Activated CD4-positive, alpha-beta T cell treated with anti-CD3 and anti-CD28 coated beads, Interleukin-10, Interleukin-2, amounts not matched to agents 100 ng/mL and 50 ng/mL, durations not matched to agents 16 hours and 8 hours (primary cell): ENCODE data around the gene AURKAIP1.

ENCODE experiments used
- DNase-seq: peaks from one replicate; pipeline ENCODE4 v3.0.0-alpha.2; 2020

AURKAIP1 gene

DNA sequence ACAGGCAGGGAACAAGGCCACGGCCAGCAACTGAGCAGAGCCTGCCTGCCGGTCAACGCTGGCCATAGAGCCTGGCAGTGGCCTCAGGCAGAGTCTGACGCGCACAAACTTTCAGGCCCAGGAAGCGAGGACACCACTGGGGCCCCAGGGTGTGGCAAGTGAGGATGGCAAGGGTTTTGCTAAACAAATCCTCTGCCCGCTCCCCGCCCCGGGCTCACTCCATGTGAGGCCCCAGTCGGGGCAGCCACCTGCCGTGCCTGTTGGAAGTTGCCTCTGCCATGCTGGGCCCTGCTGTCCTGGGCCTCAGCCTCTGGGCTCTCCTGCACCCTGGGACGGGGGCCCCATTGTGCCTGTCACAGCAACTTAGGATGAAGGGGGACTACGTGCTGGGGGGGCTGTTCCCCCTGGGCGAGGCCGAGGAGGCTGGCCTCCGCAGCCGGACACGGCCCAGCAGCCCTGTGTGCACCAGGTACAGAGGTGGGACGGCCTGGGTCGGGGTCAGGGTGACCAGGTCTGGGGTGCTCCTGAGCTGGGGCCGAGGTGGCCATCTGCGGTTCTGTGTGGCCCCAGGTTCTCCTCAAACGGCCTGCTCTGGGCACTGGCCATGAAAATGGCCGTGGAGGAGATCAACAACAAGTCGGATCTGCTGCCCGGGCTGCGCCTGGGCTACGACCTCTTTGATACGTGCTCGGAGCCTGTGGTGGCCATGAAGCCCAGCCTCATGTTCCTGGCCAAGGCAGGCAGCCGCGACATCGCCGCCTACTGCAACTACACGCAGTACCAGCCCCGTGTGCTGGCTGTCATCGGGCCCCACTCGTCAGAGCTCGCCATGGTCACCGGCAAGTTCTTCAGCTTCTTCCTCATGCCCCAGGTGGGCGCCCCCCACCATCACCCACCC lies 43.7 kb downstream of the AURKAIP1 start, which contains the start of gene TAS1R3:
Gene TAS1R3, plus strand, starts transcription at position 213 of the 898 bp plus-strand sequence. Its CDS starts 66 bp downstream, at position 279.
- no peak for DNase-seq

DNA sequence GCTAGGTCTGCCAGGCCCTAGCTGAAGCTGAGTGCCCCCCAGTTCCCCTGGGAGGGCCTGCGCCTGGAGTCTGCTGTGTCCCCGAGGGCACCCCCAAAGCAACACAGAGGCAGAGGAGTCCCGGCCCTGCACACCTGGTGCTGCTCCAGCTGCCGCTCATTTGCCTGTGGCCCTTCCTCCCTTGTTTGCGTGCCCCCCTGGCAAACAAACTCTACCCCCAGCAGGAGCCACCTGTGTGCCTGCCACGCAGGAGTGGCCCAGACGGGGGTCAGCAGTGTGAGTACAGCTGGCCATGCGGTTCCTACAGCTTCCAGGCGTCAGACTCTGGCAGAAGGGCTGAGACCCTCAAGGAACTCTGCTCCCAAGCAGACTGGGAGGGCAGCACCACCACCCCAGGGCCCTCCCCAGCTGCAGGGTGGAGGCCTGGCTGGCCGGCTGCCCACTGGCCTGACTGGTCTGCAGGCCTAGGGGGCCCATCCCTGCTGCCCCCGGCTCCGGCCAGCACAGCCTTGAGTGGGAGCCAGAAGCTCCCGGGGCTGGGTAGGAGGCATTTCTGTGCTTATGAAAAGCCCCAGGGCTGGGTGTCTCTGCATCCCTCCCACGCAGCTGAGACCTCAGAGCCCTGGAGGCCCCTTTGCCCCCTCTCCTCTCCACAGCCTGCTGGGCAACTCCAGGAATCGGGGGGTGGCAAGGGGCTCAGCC lies 44.5 kb downstream of the AURKAIP1 start:
- DNase-seq = no peak

GRCh38 chr1:1329304-1330210 lies 45.5 kb downstream of the AURKAIP1 start:
- DNase-seq = no peak

DNA sequence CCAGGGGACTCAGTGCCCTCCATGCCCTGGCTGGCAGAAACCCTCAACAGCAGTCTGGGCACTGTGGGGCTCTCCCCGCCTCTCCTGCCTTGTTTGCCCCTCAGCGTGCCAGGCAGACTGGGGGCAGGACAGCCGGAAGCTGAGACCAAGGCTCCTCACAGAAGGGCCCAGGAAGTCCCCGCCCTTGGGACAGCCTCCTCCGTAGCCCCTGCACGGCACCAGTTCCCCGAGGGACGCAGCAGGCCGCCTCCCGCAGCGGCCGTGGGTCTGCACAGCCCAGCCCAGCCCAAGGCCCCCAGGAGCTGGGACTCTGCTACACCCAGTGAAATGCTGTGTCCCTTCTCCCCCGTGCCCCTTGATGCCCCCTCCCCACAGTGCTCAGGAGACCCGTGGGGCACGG lies 46.8 kb downstream of the AURKAIP1 start:
- DNase-seq = no peak

DNA sequence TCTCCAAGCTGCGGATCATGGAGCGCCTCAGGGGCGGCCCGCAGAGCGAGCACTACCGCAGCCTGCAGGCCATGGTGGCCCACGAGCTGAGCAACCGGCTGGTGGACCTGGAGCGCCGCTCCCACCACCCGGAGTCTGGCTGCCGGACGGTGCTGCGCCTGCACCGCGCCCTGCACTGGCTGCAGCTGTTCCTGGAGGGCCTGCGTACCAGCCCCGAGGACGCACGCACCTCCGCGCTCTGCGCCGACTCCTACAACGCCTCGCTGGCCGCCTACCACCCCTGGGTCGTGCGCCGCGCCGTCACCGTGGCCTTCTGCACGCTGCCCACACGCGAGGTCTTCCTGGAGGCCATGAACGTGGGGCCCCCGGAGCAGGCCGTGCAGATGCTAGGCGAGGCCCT lies 47.7 kb downstream of the AURKAIP1 start:
- no peak for DNase-seq

DNA sequence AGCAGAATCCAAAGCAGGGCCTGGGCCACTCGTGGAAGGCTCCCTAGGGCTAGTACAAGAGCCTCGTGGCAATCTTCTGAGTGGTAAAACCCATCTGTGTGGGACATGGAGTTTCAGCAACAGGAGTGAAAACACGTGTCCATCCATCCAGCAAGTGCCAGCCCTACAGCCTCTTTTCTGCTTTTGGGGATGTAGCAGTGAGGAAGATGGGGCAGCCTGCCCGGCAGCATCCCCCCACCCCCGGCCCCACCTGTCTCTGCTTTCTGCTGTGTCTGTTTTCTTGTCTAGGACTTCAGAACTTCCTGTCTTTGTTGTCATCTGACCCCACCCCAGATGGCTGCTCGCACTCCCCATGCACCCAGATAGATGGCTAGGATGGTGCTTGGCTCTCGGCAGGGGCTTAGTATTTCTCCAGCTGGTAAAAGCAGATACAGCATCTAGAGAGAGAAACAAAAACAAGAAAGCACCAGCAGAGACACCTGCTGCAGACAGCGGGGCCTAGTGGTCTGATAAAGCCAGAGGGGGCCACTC lies 48.9 kb downstream of the AURKAIP1 start:
- DNase-seq = no peak

DNA sequence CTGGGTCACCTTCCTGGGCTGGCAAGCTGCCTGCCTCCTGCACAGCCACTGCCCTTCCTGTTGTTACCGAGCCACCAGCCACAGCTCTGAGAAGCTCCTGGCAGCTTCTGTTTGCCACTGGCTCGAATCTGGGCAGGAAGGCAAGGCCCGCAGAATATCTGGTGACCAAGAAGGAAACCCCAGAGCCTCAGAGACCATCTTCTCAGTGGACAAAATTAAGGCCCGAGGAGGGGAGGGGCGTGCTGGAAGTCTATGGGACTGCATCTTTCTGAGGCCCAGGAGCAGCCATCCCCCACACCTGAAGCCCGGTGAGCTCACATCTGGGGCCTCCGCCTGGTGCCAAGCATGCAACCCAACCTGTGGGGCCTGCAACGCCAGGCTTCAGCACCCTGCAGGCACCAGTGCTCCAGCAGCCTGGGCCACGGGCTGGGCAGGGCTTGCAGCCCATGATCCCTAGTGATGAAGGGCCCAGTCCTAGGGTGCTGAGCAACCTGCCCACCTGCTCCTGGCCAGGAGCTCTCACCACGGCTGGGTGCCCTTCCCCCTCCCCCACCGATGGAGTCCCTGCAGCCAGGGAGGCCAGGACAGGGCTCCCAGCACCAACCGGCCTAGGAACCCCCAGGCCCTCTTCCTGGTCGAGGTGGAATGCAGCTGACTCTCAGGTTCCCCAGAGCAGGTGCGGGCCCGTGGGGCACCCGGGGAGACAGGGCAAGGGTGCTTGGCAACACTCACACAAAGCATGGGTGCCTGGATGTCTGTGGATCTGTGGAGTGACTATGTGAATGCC lies 49.5 kb downstream of the AURKAIP1 start:
- DNase-seq = no peak

GRCh38 chr1:1324524-1325287 lies 50.3 kb downstream of the AURKAIP1 start, which contains the start of the genes CPTP and INTS11:
Gene CPTP (plus strand): TSS chr1:1324802. CDS start chr1:1326911, 2,109 bp downstream.
Gene INTS11 (minus strand): TSS chr1:1324660. CDS start chr1:1324608, 52 bp downstream.
- peak; percentile 97 for DNase-seq

DNA sequence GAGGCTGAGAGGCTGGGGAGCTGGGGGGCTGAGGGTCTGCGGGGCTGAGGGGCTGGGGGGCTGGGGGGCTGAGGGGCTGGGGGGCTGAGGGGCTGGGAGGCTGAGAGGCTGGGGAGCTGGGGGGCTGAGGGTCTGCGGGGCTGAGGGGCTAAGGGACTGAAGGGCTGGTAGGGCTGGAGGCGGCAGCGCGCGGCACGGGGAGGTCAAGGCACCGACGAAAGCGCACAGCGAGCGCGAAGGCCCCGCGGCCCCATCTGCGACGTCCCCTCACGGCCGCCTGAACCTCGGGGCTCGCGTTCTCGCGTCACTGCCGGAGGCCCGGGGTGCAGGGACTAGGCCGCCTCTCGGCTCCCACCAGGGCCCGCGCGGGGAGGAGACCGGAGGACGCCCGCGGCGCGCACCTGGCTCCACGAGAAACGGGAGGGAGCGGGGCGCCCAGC lies 50.9 kb downstream of the AURKAIP1 start:
- DNase-seq = no peak
